G401 (cell line): Measurements from ENCODE around the gene SCN1B. TPM values are rescaled to one million over a fixed set of nuclear protein-coding genes. Genes with fewer than 3 reads are reported as not detected.
A peak's percentile ranks its signal among the peaks of the same experiment; 100 is the strongest.
"Not testable (repeated sequence)": the region's sequence is repeated elsewhere in the genome, so short reads cannot be mapped to it uniquely, and the experiment has no call there.

ENCODE experiments used
- DNase-seq: peaks from one replicate; pipeline ENCODE4 v3.0.0-alpha.2; 2015; ENCODE audit warnings: low spot score
- in situ Hi-C: cut with HindIII; loops from 2 replicates; pipeline ENCODE4 v1.10.0; 2016; ENCODE audit warnings: low sequenced_read_pairs, mixed read lengths
- total RNA-seq: library from RNA; depleted of rRNA; stranded (reverse); fragments of >200 nt; shearing (Covaris generic); gene quantifications from 2 replicates; pipeline ENCODE4 v1.2.3, GENCODE V29; 2014

SCN1B gene
- total RNA-seq, 1 experiment from 2014 or later: 0.17 TPM

GRCh38 chr19:34999498-35000337 lies 30.6 kb upstream of the SCN1B start, which contains the start of gene GRAMD1A:
Gene GRAMD1A, plus strand, starts transcription at chr19:35000323. Its CDS starts 156 bp downstream, at chr19:35000479.
- DNase-seq: peak; percentile 84
- in situ Hi-C loops: no loop called here

- in situ Hi-C loops: no loop called here
- DNase-seq: no peak
Measured at GRCh38 chr19:35000338-35000646, 30.0 kb upstream of the SCN1B start.

GRCh38 chr19:35000647-35001501 lies 29.4 kb upstream of the SCN1B start:
- in situ Hi-C loops: no loop called here

GRCh38 chr19:35002037-35002535 lies 28.2 kb upstream of the SCN1B start:
- in situ Hi-C loops: no loop called here
- DNase-seq: no peak

More at GRCh38 chr19:35000647-35001501, 29.4 kb upstream of the SCN1B start:
- DNase-seq: peak; percentile 52

- DNase-seq: no peak
- in situ Hi-C loops: no loop called here
Measured at GRCh38 chr19:35004517-35005255, 25.6 kb upstream of the SCN1B start.

GRCh38 chr19:35005256-35005977 lies 24.9 kb upstream of the SCN1B start:
- in situ Hi-C loops: no loop called here
- DNase-seq: no peak

GRCh38 chr19:35006007-35006341 lies 24.3 kb upstream of the SCN1B start:
- in situ Hi-C loops, DNase-seq: not testable (repeated sequence)

- DNase-seq: no peak
- in situ Hi-C loops: no loop called here
Measured at GRCh38 chr19:35006342-35006998, 23.8 kb upstream of the SCN1B start.

GRCh38 chr19:35006999-35007365 lies 23.3 kb upstream of the SCN1B start:
- in situ Hi-C loops: no loop called here
- DNase-seq: no peak

- in situ Hi-C loops: not testable (repeated sequence)
Measured at GRCh38 chr19:35007427-35007826, 22.8 kb upstream of the SCN1B start.

GRCh38 chr19:35008891-35009341 lies 21.4 kb upstream of the SCN1B start:
- in situ Hi-C loops: no loop called here
- no peak for DNase-seq

More at GRCh38 chr19:35007427-35007826, 22.8 kb upstream of the SCN1B start:
- not testable (repeated sequence) for DNase-seq

- no peak for DNase-seq
- in situ Hi-C loops: no loop called here
Measured at GRCh38 chr19:35009424-35010415, 20.6 kb upstream of the SCN1B start.

GRCh38 chr19:35011091-35011689 lies 19.1 kb upstream of the SCN1B start:
- in situ Hi-C loops: no loop called here
- no peak for DNase-seq

GRCh38 chr19:35011737-35012682 lies 18.3 kb upstream of the SCN1B start:
- no peak for DNase-seq
- in situ Hi-C loops: no loop called here

- no peak for DNase-seq
- in situ Hi-C loops: no loop called here
Measured at GRCh38 chr19:35013041-35013819, 17.0 kb upstream of the SCN1B start.
